Urothelium cell line (cell line): ENCODE measurements around the gene TAL1.

Source experiments
- DNase-seq: peaks from one replicate; pipeline ENCODE4 v3.0.0; 2011; ENCODE audit warnings: low spot score, mixed read lengths
- FAIRE-seq: peaks from 2 replicates; lab custom pipeline; 2011; peaks lifted over from hg19 to GRCh38; lab: Jason Lieb, UNC

Gene TAL1

DNA sequence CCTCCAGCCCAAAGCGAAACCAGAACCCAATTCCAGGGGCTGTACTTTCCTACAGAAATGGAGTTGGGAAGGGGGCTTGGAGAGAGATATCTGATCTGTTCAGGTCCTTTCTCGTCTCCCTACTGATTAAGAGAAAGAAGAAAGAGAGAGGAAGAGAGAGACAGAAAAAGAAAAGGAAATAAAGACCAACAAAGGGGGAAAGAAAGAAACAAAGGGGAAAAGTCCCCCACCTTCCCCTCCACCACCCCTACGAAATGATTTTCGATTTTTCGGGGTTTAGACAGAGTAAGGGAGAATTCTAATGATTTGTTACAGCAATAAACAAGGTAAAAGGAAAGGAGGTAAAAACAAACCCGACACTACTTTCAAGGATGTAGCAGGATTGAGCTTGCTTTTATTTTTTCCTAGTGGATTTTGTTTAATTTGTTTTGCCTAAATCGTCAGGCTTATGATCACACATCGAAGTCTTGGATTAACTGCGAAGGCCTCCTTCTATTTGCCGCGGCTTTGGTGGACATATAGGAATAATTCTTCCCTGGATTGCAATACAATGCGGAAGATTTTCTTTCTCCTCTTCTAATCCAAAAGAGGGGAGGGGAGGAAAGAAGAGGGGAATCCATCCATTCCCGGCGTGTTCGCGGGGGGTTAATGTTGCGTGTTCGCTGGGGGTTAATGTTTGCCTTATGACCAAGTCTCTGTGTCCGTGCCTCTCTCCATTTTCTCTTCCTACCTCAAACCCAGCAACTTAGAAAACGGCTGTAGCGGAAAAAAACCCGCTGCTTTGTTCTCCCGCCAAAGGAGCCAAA lies 1.9 kb downstream of the TAL1 start:
- no peak for FAIRE-seq

DNA sequence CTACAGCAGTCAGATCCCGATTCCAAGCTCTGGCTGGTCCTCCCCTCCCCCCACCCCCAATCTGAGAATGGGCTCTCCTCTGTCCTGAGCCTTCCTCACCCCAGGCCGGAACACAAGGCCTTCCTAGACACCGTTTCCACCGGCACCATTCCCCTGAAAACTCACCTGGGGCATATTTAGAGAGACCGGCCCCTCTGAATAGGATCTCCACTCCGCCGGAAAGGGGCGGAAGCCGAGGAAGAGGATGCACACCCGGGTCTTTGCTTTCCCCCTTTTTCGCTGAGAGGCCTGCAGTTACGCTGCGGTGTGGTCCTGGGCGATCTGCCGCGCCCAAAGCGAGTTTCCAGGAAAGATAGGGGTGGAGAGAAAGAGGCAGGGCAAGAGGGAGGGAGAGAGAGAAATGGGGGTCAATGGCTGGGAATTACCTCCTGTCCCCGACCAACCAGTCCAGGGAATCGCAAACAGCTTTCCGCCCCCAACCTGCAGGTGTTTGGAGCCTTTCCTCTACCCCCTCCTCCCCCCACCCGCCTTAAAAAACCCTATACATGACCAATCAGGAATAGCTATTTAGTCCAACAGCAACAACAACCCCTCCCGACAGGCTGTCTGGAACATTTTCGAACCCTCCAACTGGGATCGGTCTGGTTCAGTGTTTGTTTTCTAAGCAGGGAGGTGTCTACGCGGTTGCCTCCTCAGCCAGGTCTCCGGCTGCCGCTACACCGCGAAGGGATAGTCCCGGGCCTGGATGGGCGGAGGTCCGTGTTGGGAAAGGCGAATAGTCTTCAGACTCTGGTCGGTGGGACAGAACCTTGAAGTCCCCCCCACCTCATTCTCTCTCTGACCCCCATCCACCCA lies 2.8 kb downstream of the TAL1 start:
- FAIRE-seq (no peak), DNase-seq (no peak)

More for the DNA sequence above, 1.9 kb downstream of the TAL1 start:
- DNase-seq: no peak

DNA sequence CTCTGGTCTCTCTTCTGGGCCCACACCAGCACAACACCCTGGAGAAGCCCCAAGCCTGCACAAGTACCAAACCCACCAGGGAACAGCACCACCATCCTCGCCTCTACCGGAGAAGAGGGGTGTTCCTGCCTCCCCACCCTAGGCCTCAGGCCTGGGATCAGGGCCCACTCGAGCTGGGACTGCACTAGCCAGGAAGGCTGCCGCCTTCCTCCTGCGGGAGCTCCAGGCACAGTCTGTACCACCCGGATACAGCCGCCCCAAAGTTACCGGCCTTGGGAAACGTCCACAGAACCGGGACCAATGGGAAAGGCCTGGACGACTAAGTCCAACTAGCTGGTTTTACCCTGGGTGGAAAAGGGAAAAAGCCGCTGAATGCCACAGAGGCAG lies 3.4 kb downstream of the TAL1 start:
- FAIRE-seq: no peak
- DNase-seq: no peak

DNA sequence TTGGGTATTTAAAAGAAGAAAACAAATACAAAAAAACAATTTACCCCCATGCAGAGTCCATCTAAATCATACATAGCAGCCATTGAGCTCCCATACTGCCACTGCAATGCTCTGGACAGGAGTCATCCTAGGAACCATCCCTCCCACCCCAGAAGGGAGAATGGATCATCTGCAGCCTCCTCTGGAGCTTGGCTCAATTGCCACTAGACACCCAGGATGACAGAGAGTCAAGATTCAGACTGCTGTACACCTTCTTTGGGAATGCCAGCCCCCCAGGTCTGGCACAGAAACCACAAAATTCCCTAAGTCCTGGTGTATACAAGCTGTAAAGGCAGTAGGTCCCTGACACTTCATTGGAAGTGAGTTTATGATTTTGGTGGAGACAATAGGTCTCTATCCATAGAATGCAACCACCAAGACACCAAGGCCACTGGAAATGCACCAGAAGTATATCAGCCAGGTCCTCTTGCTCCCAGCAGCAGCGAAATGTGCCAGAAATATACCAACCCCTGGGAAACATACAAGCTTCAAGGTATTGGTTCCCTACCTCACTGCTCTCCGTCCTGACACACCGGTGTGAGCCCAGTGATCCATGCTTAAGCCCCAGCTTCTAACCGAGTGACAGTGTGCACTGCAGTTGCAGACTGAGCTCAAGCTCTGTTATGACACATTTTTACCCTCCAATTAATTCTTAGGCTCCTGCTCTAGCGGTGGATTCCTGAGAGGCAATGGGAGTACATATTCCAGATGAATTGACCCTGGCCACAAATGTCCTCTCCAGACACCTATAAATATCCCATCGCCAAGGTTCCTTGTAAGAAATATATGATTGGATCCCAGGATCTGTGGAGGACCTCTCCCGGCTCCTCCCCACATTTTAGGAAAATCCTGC lies 4.4 kb downstream of the TAL1 start:
- DNase-seq (no peak), FAIRE-seq (no peak)

DNA sequence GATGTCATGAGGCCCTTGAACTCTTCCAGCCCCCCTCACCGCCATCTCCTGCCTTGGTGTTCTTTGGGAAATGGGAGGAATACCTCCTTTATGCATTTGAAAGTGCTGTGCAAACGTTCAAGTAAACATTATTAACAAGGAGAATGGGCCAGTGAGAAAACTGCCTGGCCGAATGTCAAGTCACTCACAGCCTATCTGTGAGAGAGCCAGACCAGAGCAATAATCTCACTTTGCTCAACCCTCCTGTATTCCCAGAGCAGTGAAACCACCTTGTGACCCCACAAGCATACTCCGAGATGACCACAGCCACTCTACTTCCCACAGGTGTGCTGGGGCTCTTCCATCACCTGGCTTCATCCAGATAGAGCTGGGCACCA lies 5.2 kb downstream of the TAL1 start:
- FAIRE-seq (no peak), DNase-seq (no peak)

DNA sequence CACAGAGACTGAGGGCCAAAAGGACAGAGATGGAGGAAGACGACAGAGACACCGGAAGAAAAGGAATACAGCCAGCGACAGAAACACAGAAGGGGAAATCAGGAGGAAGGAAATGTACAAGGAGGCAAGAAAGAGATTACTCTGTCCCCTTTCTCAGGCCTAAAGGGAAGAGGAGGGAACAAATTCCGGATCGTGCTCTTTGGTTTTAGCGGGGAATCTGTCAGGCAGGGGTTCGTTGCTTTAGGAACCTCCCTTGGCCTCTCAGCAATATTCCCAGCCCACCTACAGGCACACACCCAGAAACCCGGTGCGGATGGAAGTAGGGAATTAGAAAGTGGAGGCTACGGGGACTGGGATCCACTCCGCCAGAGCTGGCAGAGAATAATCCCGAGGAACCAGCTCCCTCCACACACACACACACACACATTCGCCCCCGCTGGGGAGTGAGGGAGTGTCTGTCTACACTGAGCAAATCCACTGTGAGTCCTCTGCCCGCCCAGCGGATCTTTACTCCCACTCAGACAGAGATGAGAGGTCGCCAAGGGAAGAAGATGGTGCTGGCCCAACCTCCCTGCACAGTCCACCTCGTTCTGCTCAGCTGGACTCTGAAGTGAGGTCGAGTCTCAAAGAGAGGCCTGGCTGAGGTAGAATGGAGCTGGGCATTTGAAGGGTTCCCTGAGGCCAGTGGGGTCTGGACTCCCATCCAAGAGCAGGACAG lies 5.7 kb downstream of the TAL1 start:
- no peak for FAIRE-seq
- no peak for DNase-seq

DNA sequence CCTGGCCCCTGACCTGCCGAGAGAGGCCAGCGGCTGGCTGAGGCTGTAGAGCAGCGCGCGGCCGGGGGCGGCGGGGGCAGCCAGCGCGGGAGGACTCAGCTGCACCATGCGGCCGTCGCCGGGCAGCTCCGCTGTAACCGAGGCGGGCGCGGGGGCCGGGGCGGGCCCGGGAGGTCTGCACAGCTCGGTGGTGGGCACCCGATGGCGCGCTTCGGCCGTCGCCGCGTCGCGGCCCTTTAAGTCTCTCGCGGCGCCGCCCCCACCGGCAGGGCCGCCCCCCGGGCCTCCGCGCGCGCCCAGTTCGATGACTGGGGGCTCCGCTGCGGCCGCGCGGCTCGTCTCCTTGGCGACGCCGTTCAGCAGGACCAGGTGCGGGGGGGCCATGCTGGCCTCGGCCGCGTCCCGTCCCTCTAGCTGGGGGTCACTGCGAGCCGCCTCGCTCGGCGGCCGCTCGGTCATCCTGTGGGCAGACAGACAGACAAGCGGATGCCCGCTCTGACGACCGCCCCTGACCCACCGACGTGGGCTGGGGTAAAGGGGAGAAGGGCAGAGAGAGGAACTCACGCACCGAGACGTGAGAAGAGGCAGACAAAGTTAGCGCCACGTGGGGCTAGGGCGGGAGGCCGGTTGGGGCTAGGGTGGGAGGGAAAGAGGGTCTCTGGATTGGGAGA lies 6.5 kb downstream of the TAL1 start:
- no peak for FAIRE-seq
- DNase-seq: peak; percentile 50

DNA sequence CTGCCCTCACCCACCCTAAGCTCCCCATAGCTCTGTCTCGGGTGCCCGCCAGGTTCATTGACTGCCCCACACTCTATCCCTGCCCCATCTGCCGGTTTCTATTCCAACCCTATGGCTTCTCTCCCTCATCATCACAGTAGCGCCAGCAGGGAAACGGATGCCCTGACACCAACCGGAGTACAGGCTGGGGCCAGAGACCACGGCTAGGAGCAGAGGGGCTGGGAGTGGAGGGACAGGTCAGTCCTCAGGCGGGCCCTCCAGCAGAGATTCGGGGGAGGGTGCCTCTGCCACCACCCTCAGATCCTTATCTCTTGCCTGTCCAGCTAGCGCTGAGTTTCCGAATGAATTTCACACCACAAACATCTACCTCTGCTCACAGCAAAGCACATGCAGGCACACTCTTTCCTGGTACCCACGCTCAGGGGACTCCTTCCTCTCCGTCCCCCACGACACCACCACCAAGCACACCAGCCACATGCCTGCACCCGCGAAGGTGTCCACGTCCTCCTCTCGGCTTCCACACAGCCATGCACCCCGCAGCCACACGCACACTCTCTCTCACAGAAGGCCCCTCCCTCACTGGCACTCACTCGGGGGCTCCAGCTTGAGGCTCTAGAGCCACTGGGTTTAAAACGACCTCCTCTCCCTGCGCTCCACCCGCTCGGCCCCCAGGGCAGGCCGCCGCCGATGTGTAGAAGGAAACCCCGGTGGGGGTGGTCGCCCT lies 7.2 kb downstream of the TAL1 start:
- FAIRE-seq: peak; percentile 44

DNA sequence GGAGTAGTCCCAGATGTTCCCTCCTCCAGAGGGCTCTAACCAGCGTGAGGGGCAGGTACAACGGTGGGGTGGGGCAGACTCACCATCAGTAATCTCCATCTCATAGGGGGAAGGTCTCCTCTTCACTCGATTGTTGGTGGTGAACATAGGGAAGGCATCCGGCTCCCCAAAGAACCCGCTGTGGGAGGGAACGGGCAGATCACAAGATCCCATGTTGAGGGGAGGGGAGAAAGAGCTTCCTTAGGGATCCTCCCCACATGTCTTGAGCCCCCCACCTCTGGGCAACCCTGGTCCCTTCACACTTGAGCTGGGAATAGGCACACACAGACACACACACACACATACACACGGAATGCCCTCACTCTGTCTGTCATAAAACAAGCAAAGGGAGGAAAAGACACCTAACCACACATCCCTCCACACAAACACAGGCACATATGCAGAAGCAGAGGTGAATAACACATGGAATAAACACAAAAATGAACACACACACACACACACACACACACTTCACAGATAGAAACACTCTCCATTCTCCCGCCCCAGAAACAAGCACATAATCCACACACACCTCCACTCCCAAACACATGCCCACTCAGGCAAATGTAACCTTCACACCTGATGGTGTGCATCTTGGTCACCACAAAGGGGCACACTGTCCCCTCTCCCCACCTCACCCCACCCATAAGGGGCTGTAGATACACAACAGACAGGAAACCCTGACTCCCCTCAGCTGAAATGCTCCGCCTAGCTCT lies 7.9 kb downstream of the TAL1 start:
- DNase-seq (no peak), FAIRE-seq (peak; percentile 79)

More for the DNA sequence above, 7.2 kb downstream of the TAL1 start:
- DNase-seq: no peak

DNA sequence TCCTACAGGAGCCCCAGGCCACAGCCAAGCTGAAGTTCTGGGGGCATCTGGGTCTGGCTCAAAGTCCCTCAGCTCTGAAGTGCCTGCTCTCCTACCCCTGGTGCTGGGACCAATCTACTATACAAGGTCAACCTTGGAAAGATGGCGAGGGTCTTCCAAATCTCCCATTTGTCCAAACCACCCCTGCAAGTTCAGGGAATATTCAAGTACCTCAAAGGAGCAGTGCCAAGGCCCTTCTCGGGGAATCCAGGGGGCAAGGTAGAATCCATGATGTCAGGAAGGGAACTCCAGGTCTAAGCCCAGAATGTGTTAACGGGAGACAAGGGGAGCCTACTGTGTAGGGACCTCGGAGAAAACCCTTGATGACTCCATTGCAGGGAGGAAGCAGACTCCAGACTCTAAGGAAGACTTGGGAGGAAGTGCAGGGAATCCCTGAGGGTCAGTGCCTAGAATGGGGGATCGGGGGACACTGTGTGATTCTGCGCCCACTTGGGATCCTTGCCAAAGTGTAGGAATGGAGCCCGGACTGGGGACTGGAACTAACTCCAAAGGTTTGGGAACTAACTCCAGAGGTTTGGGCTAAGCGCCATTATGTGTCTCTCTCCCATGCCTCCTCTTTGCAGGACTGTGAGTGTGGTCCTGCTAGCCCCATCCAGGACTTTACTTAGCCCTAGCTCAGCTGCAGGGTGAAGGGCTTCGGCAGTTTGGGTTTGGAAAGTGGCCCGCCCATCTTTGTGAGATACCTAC lies 8.7 kb downstream of the TAL1 start:
- FAIRE-seq: no peak
- DNase-seq: no peak

DNA sequence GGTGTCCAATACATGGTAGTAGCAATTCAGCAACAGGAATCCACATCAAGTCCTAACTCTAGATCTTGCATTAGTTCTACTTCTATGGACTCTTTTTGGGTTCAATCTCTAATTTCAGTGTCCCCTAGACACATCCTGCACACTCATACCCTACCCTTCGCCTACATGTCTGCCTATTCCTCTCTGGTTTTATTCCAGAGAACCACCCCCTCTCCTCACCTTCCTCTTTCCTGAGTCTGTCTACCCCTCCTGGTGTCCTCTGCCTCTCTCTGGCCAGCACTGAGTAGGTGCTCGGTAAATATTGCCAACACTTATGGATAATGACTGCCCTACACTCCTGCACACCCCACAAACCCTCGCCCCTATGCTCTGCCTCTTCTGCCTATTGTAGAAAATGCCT lies 9.5 kb downstream of the TAL1 start:
- DNase-seq: no peak
- FAIRE-seq: no peak

DNA sequence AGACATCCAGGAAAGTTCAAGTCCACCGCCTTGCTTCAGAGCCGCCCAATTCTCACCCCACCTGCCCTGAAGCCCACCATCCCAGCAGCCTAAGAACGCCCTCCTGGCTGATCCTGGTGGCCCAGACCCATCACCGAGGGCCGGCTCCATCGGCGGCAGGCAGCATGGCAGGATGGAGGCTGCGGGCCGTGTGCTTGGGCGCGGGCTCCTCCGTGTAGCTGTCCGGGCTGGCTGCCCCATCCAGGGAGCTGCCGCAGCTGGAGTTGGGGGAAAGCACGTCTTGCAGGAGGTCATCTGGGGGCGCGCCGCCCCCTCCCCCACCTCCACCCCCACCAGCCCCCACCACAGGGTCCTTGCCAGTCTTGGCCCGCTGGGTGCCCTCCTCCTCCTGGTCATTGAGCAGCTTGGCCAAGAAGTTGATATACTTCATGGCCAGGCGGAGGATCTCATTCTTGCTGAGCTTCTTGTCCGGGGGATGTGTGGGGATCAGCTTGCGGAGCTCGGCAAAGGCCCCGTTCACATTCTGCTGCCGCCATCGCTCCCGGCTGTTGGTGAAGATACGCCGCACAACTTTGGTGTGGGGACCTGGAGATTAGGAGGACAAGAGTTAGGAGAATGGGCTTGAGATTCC lies 12.3 kb downstream of the TAL1 start:
- FAIRE-seq (no peak), DNase-seq (no peak)

DNA sequence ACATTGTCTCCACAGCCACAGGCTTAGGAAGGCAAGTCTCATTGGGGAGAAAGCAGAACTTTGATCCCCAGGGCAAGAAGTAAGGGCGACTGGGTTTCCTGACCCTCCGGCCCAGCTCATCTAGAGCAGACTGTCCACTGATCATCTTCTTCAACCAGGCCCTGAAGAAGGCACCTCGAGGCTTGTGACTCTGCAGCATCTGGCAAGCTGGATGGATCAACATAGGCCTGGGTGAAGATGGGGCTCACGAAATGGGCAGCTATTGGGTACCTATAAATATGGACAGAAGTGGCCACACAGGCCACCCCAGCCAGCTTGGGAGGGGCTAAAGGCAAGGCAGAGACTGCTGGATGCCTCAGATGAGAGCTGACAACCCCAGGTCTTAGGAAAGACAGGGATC lies 13.0 kb downstream of the TAL1 start:
- DNase-seq (no peak), FAIRE-seq (no peak)

DNA sequence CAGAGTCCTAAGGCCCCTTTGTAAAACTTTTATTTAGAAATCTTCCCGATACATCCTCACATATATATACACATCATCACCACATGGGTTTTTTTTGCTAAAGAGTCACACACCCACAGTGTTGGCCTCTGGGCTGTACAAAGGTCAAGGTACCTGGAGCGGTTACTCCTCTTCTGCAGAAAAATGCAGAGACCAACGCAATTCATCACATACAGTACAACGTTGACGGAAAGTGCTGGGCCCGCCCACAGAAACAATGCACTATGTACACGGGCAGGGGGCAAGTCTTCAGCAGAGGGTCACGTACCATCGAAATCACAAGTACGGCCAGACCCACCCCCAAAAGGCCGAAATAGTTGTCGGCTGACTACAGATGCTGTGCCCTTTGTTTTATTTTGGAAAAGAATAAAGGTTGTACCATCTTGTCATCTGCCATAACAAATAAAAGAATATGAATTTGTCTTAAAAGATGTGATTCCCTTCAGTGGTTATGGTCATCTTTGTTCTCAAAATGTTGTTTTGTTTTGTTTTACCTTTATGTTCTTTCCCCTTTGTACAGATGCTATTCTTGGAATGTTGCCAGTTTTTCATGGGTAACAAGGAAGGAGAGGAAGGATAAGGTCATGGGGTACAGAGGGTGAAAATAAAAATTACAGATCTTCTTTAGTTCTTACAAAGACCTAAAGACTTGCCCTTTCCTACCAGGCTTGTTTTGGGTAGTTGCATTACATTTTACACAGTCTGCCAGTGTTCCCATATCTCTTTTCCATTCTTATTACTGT lies 15.6 kb downstream of the TAL1 start:
- DNase-seq: no peak
- no peak for FAIRE-seq

DNA sequence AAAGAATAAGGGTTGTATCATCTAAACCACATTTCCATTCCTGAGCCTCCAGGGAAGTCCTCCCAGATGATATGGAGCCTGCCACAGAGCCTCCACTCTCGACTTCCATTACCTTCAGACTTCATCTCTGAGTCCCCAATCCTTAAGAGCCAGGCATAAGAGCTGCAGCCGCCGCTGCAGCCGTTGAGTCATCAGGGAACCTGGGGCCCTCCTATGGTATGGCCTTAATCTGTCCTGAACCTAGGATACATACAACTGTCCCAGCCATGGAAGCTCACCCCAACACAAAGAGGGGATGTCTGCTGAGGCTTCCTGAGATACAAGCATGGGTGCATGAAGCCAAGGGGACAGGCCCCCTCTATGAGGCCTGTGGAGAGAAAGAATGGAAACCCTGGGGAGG lies 16.3 kb downstream of the TAL1 start:
- no peak for FAIRE-seq
- DNase-seq: no peak

DNA sequence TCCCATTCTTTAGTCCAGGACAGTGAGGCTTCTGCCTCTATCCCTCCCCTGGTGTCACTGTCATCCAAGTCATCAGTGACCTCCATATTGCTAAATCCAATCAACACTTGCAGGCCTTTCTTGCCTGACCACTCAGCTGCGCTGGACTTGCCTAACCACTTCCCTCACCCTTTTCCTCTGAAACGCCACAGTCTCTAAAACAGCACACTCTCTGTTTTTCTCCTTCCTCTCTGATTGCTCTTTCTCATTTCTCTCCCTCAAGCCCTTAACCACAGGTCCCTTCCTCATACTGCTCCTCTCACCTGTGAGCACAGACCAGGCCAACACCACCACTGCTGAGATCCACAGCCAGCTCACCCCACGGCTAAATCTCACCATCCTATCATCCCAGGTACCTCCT lies 17.5 kb downstream of the TAL1 start:
- no peak for FAIRE-seq

More for the DNA sequence above, 17.5 kb downstream of the TAL1 start:
- DNase-seq: no peak
